Retinal pigment epithelial cell (primary cell): ENCODE data around the gene SLC9A3.

ENCODE experiments used
- DNase-seq: peaks from one replicate; pipeline ENCODE4 v3.0.0-alpha.2; 2010; ENCODE audit warnings: low read depth
- H3K4me3 ChIP-seq: 2 replicates; pipeline ENCODE4 v1.5.1; 2011; ENCODE audit warnings: mild to moderate bottlenecking, low read length, control low read depth, moderate library complexity
- TF ChIP-seq, protein P1 (sequence below): conservative IDR thresholded peaks from 2 replicates; pipeline ENCODE4 v1.5.1; 2011; ENCODE audit warnings: low read depth, low read length, control low read depth, inconsistent platforms

SLC9A3 gene

DNA sequence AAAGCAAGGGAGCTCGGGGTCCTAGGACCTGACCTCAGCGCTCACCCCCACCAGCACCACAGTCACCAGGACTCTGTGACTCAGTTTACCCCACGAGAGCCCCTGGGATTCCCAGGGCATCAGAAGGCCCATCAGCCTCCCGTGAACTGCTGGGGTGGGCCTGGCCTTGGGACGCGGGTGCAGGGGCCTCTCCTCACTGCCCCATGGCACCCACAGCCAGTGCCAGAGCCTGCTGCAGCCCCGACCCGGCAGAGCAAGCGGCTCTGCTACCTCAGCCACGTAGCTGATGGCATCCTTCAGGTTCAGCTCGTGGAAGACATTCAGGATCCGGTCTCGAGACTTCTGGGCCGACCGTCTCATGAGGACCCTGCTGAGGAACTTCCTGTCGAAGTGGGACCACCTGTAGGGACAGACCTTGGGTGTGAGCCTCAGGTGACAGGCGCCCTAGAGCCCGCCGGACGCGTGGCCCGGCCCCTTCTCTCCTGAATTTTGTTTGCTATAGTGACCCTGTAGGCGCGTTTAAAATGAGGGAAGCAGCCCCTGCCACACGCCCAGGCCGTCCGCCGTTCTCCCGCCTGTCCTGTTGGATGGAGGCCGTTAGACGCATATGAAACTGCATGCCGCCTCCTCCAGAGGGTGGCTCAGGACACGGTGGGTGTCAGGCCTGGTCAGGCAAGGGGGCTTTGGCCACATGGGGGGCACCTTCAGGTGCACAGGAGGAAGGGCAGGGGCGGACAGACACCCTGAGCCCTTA is 44.5 kb downstream of the SLC9A3 start:
- DNase-seq: no peak
- no peak overlapping the region for H3K4me3 ChIP-seq
- TF ChIP-seq, protein P1, sequence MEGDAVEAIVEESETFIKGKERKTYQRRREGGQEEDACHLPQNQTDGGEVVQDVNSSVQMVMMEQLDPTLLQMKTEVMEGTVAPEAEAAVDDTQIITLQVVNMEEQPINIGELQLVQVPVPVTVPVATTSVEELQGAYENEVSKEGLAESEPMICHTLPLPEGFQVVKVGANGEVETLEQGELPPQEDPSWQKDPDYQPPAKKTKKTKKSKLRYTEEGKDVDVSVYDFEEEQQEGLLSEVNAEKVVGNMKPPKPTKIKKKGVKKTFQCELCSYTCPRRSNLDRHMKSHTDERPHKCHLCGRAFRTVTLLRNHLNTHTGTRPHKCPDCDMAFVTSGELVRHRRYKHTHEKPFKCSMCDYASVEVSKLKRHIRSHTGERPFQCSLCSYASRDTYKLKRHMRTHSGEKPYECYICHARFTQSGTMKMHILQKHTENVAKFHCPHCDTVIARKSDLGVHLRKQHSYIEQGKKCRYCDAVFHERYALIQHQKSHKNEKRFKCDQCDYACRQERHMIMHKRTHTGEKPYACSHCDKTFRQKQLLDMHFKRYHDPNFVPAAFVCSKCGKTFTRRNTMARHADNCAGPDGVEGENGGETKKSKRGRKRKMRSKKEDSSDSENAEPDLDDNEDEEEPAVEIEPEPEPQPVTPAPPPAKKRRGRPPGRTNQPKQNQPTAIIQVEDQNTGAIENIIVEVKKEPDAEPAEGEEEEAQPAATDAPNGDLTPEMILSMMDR: no peak

GRCh38 chr5:478982-479535 is 45.2 kb downstream of the SLC9A3 start:
- no peak for DNase-seq
- TF ChIP-seq, protein P1: no peak
- no peak overlapping the region for H3K4me3 ChIP-seq

GRCh38 chr5:478369-478981 is 45.8 kb downstream of the SLC9A3 start:
- TF ChIP-seq, protein P1: no peak

GRCh38 chr5:477871-478270 is 46.4 kb downstream of the SLC9A3 start:
- DNase-seq: no peak
- H3K4me3 ChIP-seq: no peak overlapping the region
- TF ChIP-seq, protein P1: no peak

More at GRCh38 chr5:478369-478981, 45.8 kb downstream of the SLC9A3 start:
- H3K4me3 ChIP-seq: no peak overlapping the region
- no peak for DNase-seq

GRCh38 chr5:477247-477646 is 47.0 kb downstream of the SLC9A3 start:
- no peak for DNase-seq
- TF ChIP-seq, protein P1: no peak
- H3K4me3 ChIP-seq: no peak overlapping the region

GRCh38 chr5:476814-477175 is 47.5 kb downstream of the SLC9A3 start:
- no peak overlapping the region for H3K4me3 ChIP-seq
- TF ChIP-seq, protein P1: no peak
- no peak for DNase-seq
